GM21576 (cell line): Measurements from ENCODE around the gene PAX2.

Source experiments
- ATAC-seq: cut with Tn5 transposase; IDR thresholded peaks from one replicate; pipeline ENCODE4 v1.9.1; 2021; ENCODE audit warnings: mild to moderate bottlenecking, moderate library complexity; ENCODE audit not compliant: unreplicated experiment

The PAX2 gene

DNA sequence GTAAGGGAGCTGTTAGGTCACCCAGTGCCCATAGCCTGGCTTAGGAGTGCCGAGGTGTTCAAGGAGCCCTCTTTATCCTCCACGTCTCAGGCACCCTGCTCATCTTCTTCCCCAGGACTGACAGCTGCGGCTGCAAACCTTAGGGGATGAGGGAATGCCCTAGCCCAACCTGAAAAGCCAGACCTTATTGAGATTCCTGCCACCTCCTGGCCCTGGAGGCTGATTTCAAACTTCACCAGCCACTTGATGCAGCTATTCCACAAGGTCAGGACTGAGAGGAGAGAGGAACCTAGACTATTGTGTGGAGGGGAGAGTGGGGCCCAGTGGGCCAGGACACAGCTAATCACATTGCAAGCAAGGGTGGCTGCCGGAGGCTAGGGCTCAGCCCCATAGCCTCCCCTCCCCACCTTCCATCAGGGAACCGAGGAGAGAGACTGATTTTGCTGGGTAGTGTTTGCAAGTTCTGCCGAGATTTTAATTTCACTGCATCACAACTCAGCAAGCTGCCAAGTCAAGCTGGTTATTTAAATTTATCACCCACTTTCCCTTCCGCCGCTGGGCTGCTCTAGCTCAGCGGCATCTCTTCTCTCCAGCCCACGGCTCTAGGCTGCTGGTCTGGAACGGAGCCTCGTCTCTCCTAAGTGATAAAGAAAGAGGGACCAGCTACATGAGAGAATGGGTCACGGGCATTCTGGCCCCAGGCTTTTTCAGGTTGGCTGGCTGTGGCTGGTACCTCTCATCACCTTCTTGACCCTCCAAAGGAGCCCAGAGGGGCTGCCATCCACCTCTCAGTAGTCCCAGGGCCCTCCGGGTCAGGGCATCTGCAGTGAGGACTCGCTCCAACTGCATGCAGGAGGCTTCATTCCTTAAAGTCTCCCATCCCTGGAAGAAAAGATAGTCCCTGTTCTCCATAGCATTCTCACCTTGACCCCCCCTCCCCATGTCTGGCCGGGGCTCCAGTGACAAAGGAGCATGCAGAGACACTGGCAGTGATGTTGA is 66.7 kb downstream of the PAX2 start:
- no peak for ATAC-seq

DNA sequence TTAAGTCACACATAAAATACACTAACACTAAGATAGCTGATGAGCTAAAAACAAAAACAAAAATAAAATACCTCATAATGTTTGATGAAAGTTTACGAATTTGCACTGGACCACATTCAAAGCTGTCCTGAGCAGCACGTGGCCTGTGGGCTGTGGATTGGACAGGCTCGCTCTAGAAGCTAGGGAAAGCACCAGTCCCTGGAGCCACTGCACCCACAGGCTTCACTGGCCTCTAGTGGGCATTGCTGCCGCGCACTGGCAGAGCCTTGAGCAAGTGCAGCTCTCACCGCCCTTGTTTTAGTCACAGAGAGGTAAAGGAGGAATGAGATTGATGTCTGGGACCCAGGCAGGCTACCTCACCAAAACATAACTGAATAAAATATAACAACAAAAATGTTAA is 67.6 kb downstream of the PAX2 start:
- ATAC-seq = no peak

DNA sequence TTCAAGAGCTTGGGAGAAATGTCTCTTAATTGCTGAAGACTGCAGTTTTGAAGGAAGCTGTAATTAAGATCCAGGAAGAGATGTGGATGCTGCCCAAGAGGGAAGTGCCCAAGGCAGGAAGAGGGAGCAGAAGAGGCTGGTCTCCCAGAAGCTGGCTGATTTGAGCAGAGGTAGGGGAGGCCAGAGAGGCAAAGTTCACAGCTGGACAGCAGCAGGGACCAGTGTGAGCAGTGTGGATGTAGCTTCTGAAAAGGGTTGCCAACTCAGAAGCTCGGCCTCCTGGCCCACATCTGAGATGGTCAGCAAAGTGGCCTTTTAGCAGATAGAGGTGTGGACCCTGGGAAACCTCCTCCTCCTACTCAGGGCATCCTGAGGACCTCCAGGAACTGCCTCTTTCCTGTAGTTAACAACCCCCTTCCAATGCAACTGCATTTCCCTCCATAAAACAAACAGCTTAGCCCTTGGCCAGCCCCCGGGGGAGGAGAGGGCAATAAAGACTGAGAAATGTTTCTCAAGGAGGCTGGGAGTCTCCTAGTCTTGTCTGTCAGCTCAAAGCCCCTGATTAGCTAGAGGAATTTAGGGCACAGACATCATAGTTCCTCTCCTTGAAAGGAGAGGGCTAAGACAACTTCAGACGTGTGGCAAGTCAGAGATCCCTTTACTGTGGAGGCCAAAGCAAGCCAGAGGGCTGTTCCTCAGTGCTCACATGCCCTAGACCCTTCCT is 69.5 kb downstream of the PAX2 start:
- ATAC-seq = no peak

DNA sequence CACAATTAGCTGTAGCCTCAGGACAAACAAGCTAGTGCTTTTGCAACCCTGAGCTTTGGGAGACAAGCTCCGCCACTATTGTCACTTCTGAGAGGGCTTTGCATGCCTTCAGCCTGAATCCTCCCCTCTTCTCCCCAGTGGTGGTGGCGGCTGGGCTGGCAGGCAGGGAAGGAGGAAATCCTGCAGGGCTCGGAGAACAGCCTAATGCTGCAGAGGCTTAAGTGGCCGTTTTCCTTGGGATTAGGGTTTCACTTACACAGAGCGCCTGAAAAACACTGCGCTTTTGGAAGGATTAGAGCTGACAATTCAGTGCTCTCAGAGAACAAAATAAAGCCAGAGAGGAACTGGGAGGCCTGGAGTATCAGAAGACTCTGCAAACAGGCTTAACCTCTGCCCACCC is 71.3 kb downstream of the PAX2 start:
- ATAC-seq = no peak

DNA sequence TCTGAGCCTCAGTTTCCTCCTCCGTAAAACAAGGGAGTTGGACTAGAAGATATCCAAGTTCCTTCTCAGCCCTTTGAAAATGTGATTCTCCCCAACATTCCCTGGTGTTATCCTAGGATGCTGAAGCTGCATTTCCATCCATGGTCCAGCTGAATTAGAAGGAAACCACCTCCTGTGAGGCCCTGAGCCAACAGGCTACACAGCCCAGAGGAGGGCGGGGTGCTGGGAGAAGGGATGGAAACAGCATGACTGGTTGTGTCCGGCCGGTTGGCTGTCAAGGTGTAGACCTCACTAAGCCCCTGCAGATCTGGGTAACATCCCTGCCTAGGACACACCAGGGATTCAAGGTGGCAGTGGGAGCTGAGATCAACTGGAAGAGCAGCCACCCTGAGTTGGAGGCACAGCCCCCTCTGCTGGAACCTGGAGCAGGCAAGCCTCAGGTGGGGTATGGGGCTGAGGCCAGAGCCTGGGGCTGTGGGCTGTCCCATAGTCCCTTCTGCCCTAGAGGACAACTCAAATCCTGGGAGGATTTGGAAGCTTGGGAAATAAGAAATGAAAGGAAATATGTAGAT is 72.0 kb downstream of the PAX2 start:
- no peak for ATAC-seq

DNA sequence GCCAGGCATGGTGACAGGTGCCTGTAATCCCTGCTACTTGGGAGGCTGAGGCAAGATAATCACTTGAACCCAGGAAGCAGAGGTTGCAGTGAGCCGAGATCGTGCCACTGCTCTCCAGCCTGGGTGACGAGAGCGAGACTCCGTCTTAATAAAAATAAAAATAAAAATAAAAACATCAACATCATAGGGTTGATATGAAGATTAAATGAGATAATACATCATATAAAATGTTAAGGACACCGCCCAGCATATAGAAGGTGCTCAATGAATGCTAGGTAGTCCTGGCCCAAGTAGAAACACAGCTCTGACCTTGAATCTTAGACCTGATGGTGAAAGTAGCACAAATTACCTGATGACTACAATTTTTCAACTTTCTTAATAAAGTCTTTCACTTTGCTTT is 74.0 kb downstream of the PAX2 start:
- ATAC-seq = no peak

DNA sequence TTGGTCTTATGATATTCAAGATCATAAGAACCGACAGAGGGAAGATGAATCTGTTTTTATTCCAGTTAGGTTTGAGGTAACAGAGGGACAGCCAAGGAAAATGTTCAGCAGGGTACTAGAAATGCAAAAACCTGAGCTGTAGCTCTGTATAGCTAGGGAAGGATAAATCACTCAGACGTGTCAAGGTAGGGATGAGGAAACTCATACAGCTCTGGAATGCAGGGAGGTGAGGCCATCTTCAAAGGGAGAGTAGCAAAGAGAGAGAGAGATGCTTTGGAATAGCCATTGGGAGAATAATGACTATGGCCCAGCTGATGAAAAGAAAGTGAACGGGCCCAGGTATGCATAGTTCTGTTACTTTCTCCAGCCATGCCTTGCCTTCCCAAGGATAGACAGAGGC is 77.8 kb downstream of the PAX2 start:
- ATAC-seq = no peak

DNA sequence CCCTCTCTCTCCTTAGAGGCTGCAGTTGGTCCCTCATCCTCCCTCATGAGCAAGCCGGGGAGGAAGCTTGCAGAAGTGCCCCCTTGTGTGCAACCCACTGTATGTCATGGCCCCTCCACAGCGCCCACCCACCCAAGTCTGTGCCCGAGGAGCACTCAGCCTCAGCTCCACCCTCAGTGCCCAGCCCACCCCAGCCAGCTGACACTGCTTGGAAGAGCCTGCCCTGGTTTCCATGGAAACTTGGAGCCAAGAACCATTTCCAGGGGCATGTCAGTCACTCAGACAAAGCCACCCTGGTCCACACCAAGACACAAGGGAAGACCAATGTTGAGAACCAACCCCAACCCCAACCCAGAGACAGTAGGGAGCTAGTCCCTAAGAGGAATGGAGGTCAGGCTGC is 79.5 kb downstream of the PAX2 start:
- no peak for ATAC-seq

DNA sequence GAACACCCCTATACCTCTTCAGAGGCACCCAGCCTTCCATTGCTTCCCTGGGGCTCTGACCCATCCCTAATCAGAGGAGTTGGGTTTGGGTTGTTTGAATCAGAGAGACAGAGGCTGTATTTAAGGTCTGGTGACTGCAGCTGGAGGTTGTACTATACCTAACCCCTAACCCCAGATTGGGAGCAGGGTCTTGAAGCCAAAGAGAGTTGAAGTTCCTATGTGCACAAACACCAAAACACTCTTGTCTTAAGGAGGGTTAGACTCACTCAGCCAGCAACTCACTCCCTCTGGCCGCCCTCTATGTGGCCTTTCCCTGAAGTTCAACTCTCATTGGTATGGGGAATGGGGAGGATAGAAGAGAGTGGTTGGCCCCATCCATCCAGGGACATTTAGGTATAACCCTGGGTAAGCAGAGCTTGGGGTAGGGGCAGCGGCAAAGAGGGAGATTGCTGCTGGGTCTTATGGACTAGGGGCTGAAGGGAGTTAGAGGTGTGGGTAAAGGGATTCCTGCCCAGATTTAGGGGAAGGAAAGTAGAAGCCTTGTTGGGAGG is 80.0 kb downstream of the PAX2 start:
- ATAC-seq = no peak

GRCh38 chr10:100826031-100826651 is 80.8 kb downstream of the PAX2 start:
- ATAC-seq = no peak

- no peak for ATAC-seq
These were observed 81.2 kb downstream of the PAX2 start for GRCh38 chr10:100826661-100826982.

DNA sequence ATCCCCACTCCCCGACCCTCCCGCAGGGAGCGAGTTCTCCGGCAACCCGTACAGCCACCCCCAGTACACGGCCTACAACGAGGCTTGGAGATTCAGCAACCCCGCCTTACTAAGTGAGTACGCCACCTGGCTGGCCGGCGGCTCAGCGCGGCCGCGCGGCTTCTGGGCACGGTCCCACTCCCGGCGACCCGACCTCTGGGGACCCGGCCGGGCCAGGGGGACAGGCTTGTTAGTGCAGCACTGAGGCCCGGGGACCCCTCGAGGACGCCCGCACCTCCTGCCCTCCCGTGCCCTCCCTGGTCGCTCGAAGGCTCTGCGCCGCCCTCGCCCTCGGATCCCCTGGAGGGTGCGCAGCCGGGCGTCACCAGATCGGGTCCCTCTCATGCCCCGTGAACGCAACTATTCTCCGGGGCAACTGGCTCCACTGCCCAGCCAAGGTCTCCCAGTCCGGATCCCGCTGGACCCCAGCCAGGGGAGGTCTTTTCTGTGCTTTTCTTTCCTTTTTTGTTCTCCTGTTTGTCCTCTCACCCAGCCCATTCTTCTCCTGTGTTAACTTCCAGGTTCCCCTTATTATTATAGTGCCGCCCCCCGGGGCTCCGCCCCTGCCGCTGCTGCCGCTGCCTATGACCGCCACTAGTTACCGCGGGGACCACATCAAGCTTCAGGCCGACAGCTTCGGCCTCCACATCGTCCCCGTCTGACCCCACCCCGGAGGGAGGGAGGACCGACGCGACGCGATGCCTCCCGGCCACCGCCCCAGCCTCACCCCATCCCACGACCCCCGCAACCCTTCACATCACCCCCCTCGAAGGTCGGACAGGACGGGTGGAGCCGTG is 81.8 kb downstream of the PAX2 start:
- ATAC-seq = no peak

GRCh38 chr10:100827819-100828737 is 82.7 kb downstream of the PAX2 start:
- no peak for ATAC-seq

GRCh38 chr10:100828738-100829096 is 83.3 kb downstream of the PAX2 start:
- ATAC-seq = no peak

DNA sequence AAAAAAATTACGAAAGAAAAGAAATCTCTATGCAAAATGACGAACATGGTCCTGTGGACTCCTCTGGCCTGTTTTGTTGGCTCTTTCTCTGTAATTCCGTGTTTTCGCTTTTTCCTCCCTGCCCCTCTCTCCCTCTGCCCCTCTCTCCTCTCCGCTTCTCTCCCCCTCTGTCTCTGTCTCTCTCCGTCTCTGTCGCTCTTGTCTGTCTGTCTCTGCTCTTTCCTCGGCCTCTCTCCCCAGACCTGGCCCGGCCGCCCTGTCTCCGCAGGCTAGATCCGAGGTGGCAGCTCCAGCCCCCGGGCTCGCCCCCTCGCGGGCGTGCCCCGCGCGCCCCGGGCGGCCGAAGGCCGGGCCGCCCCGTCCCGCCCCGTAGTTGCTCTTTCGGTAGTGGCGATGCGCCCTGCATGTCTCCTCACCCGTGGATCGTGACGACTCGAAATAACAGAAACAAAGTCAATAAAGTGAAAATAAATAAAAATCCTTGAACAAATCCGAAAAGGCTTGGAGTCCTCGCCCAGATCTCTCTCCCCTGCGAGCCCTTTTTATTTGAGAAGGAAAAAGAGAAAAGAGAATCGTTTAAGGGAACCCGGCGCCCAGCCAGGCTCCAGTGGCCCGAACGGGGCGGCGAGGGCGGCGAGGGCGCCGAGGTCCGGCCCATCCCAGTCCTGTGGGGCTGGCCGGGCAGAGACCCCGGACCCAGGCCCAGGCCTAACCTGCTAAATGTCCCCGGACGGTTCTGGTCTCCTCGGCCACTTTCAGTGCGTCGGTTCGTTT is 83.9 kb downstream of the PAX2 start:
- ATAC-seq = no peak

DNA sequence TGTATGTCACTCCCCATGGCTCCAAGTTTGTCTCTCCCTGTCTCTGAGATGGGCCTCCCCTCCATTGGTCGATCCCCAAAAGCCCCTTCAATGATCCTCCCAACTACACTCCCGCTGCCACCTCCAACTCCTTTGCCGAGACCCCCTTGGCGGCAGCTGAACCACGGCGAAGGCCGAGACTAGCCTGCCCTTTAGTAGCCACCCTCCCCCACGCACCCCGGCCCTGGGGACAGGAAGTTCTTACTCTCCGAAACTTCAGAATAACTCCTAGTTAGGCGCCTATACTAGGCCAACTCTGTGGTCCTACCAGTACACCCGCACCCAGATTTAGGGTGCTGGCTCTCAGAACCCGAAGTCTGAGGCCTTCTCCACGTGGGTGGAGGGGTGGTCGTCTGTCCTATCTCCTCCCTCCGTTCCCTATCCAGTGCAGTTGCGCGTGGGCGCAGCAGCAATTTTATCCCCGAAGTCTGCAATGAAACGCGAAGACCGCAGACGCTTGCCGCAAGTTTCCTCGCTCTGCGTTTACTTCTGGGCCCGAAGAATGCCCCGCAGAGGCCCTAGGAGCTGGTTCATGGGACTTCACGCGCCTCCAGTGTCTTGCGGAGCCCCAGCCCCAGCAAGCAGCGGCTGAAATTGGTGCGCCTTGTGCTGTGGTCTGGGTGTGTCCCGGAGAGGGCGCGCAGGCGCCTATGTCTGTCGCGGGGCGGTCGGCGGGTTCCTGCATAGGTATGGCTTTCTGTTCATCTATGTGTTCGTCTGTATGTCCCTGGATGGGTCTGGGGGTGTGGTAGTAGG is 84.7 kb downstream of the PAX2 start:
- ATAC-seq = no peak

DNA sequence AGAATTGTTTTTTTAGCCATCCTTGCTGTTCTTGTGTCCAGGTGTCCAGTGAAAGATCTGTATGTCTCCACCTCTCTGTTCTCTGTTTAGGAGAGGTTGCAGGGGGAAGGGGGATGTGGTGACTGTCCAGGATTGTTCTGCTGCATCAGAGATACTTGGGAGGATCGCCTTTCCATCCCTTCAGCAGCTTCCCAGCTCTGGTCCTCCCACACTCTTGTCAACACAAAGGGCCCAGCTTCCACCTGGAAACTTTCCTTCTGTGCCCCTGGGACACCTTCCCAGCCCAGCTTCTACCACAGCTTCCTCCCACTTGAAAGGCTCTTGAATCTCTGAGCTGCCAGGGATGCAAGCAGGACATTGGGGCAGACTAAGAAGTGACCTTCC is 85.3 kb downstream of the PAX2 start:
- no peak for ATAC-seq

- ATAC-seq = no peak
These were observed 86.4 kb downstream of the PAX2 start for GRCh38 chr10:100831742-100832141.
